BJ (cell line): Measurements from ENCODE around the gene MKI67. TPM values are rescaled to one million over a fixed set of nuclear protein-coding genes. Genes with fewer than 3 reads are reported as not detected.

Experiments used
- CTCF ChIA-PET: fragments of 350-600 bp; formaldehyde crosslinking; extraction: SDS; loops from one replicate; lab custom pipeline; 2021; ENCODE audit warnings: antibody characterized with exemption, inconsistent platforms; lab: Yijun Ruan, JAX
- POLR2A ChIA-PET: fragments of 300-600 bp; sonication (Branson Sonifier 250); formaldehyde crosslinking; extraction: SDS; loops from one replicate; lab custom pipeline; 2021; ENCODE audit warnings: antibody characterized with exemption; lab: Charles Lee
- DNase-seq: peaks from one replicate; pipeline ENCODE4 v3.0.0-alpha.2; 2011; ENCODE audit warnings: low read depth
- H3K27me3 ChIP-seq: 2 replicates; pipeline ENCODE4 v1.6.0; 2011; ENCODE audit warnings: low read length; ENCODE audit not compliant: control insufficient read depth, insufficient read depth
- H3K36me3 ChIP-seq: 2 replicates; pipeline ENCODE4 v1.5.1; 2011; ENCODE audit warnings: low read length; ENCODE audit not compliant: control insufficient read depth, insufficient read depth
- H3K4me3 ChIP-seq: 2 replicates; pipeline ENCODE4 v1.5.1; 2011; ENCODE audit warnings: low read depth, mild to moderate bottlenecking, control low read depth, low read length
- CTCF ChIP-seq: IDR thresholded peaks from 2 replicates; pipeline ENCODE4 v1.5.1; 2011; ENCODE audit warnings: low read depth, mild to moderate bottlenecking, control low read depth, inconsistent platforms, low read length, moderate library complexity; ENCODE audit not compliant: insufficient read depth
- polyA plus RNA-seq: library from polyadenylated mRNA; depleted of rRNA; stranded (reverse); fragments of >200 nt; gene quantifications from 2 replicates; pipeline ENCODE4 v1.2.3, GENCODE V29; 2011

MKI67 gene
- polyA plus RNA-seq, 1 experiment, result 11.8 TPM

GRCh38 chr10:128064108-128064969 is 61.9 kb downstream of the MKI67 start:
- POLR2A ChIA-PET, result no interaction called here
- no peak for DNase-seq
- no peak for TF ChIP-seq CTCF
- Histone ChIP-seq H3K27me3 (no peaks in the 10 kb centered on the region), H3K36me3 (no peaks in the 10 kb centered on the region), H3K4me3 (no peak overlapping the region)
- CTCF ChIA-PET, result interaction anchor here (1.2 to 3.7 kb wide), 7 partner anchors 13 to 157 kb away, joined by 3 to 29 read pairs (median 4); partner anchors contain the start of gene PTPRE

DNA sequence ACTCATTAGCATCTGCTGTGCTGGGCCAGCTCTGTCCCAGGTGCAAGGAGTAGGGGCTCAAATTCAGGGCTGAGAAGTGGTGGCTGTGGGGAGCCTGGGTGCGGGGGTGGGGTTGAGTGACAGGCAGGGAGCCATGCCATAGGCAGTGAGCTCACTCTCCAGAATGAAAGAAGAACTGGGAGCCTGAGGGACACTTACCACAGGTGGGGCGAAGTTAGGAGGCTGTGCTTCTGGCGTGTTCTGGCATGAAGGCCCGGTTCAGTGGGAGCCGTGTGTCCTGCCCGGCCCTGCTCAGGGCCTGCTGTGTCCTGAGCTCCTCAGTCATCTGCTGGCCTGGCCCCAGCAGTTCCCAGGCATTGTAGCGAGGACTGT is 62.5 kb downstream of the MKI67 start:
- no peak for DNase-seq
- CTCF ChIA-PET, result interaction anchor here (1.3 to 3.7 kb wide), 5 partner anchors 13 to 157 kb away, joined by 3 to 29 read pairs (median 4); partner anchors contain the start of gene PTPRE
- POLR2A ChIA-PET, result no interaction called here

GRCh38 chr10:128062881-128063563 is 63.2 kb downstream of the MKI67 start:
- DNase-seq, result no peak
- CTCF ChIA-PET, result interaction anchor here (1.3 to 3.7 kb wide), 6 partner anchors 12 to 156 kb away, joined by 3 to 29 read pairs (median 4); partner anchors contain the start of gene PTPRE

More for the DNA sequence above, 62.5 kb downstream of the MKI67 start:
- Histone ChIP-seq H3K27me3 (no peaks in the 10 kb centered on the region), H3K4me3 (no peak overlapping the region), H3K36me3 (no peaks in the 10 kb centered on the region)
- TF ChIP-seq CTCF, result no peak

GRCh38 chr10:128062331-128062880 is 63.8 kb downstream of the MKI67 start:
- Histone ChIP-seq H3K27me3 (no peaks in the 10 kb centered on the region), H3K36me3 (no peaks in the 10 kb centered on the region), H3K4me3 (no peak overlapping the region)
- no peak for DNase-seq
- TF ChIP-seq CTCF, result no peak
- CTCF ChIA-PET, result interaction anchor here (0.6 to 4.2 kb wide), 4 partner anchors 8 to 1205 kb away, joined by 3 to 29 read pairs (median 12); no protein-coding TSS in a partner anchor
- POLR2A ChIA-PET, result no interaction called here

More at GRCh38 chr10:128062881-128063563, 63.2 kb downstream of the MKI67 start:
- no peak overlapping the region for H3K4me3 ChIP-seq
- no peaks in the 10 kb centered on the region for H3K36me3 ChIP-seq
- no peaks in the 10 kb centered on the region for H3K27me3 ChIP-seq
- POLR2A ChIA-PET, result no interaction called here
- TF ChIP-seq CTCF, result no peak
